HEK293T (cell line): ENCODE measurements around the gene SSX7.

Source experiments
- CTCF ChIA-PET: fragments of 350-600 bp; formaldehyde crosslinking; extraction: SDS; loops from one replicate; lab custom pipeline; 2021; ENCODE audit warnings: antibody characterized with exemption, inconsistent platforms; lab: Yijun Ruan, JAX
- POLR2A ChIA-PET: fragments of 350-600 bp; formaldehyde crosslinking; extraction: SDS; loops from one replicate; lab custom pipeline; 2020; ENCODE audit warnings: antibody characterized with exemption, inconsistent platforms; lab: Yijun Ruan, JAX
- DNase-seq: peaks from one replicate; pipeline ENCODE4 v3.0.0; 2012; ENCODE audit warnings: mixed read lengths; ENCODE audit errors: extremely low spot score
- BHLHE40 ChIP-seq: fragments of 450-650 bp; IDR thresholded peaks from 2 replicates; pipeline ENCODE4 v1.6.1; 2016; ENCODE audit warnings: mild to moderate bottlenecking, moderate library complexity, borderline replicate concordance
- FOXA1 ChIP-seq: fragments of 450-650 bp; IDR thresholded peaks from 2 replicates; pipeline ENCODE4 v1.6.1; 2016; ENCODE audit warnings: mild to moderate bottlenecking
- PKNOX1 ChIP-seq: fragments of 450-650 bp; IDR thresholded peaks from 2 replicates; pipeline ENCODE4 v1.6.1; 2016

The SSX7 gene

GRCh38 chrX:52594658-52595057 lies 60.0 kb downstream of the SSX7 start:
- ChIA-PET CTCF (no interaction called here), POLR2A (no interaction called here)
- TF ChIP-seq BHLHE40 (no peak), FOXA1 (no peak), PKNOX1 (no peak)
- DNase-seq, result no peak
